T-cell (primary cell): ENCODE results near the gene AGBL1. TPM values are rescaled to one million over a fixed set of nuclear protein-coding genes. Genes with fewer than 3 reads are reported as not detected.

ENCODE experiments used
- ATAC-seq, 4 experiments: fragments of 200-7000 bp in 3 of 4; fragments of 150-1000 bp in 1 of 4; cut with Tn5 transposase; replicated peaks in 1 of 4; 1 replicate in 3 of 4; 2 replicates in 1 of 4; pipeline ENCODE4 v1.10.0; 2021; ENCODE audit warnings: moderate library complexity in 3 of 4, mild to moderate bottlenecking in 2 of 4, moderate number of reproducible peaks in 1 of 4
- CTCF ChIA-PET, 2 donors: fragments of 300-600 bp; sonication (Branson Sonifier 250); formaldehyde crosslinking; loops; one replicate each; lab custom pipeline; 2022; ENCODE audit warnings: antibody characterized with exemption in 2 of 2; lab: Charles Lee
- POLR2A ChIA-PET, 2 donors: fragments of 300-600 bp; sonication (Branson Sonifier 250); formaldehyde crosslinking; loops; one replicate each; lab custom pipeline; 2022; ENCODE audit warnings: antibody characterized with exemption in 2 of 2; lab: Charles Lee
- DNase-seq, 35 experiments: peaks; one replicate each; pipeline versions ENCODE4 v3.0.0 to v3.0.0-alpha.2; 2013 to 2023
- H3K27ac ChIP-seq: one replicate; pipeline ENCODE4 v1.5.1; 2013; ENCODE audit warnings: low read length
- H3K27me3 ChIP-seq, 2 experiments: replicated peaks in 1 of 2; 1 replicate in 1 of 2; 2 replicates in 1 of 2; pipeline versions ENCODE4 v1.6.1 to v1.7.0; 2013; ENCODE audit warnings: low read length in 1 of 2, mixed read lengths in 1 of 2; ENCODE audit not compliant: control insufficient read depth in 2 of 2, insufficient read depth in 2 of 2; ENCODE audit errors: extremely low read depth in 1 of 2
- H3K36me3 ChIP-seq, 2 donors: 1 replicate in 1 of 2; 2 replicates in 1 of 2; pipeline versions ENCODE4 v1.6.1 to v1.7.0; 2013; ENCODE audit warnings: low read length in 1 of 2; ENCODE audit not compliant: control insufficient read depth in 2 of 2, insufficient read depth in 1 of 2; ENCODE audit errors: extremely low read depth in 1 of 2
- H3K4me1 ChIP-seq, 2 experiments: 1 replicate in 1 of 2; 2 replicates in 1 of 2; pipeline versions ENCODE4 v1.6.1 to v1.7.0; 2013; ENCODE audit warnings: low read length in 2 of 2, mixed read lengths in 1 of 2; ENCODE audit not compliant: insufficient read depth in 2 of 2, control insufficient read depth in 1 of 2; ENCODE audit errors: extremely low read depth in 1 of 2
- H3K4me3 ChIP-seq, 2 donors: 1 replicate in 1 of 2; 2 replicates in 1 of 2; pipeline versions ENCODE4 v1.5.1 to v1.7.0; 2013; ENCODE audit warnings: mild to moderate bottlenecking in 2 of 2, low read length in 1 of 2, moderate library complexity in 1 of 2; ENCODE audit not compliant: control insufficient read depth in 1 of 2; ENCODE audit errors: extremely low read depth in 1 of 2
- H3K9me3 ChIP-seq: 2 replicates; pipeline ENCODE4 v1.7.0; 2013
- H3K27ac Mint-ChIP-seq, 2 donors: one replicate each; pipeline ENCODE4 v1.8.0; 2020 to 2021; ENCODE audit warnings: mild to moderate bottlenecking in 2 of 2, mixed read lengths in 2 of 2
- H3K27me3 Mint-ChIP-seq, 2 donors: one replicate each; pipeline ENCODE4 v1.8.0; 2021 to 2022; ENCODE audit warnings: mixed read lengths in 2 of 2
- H3K36me3 Mint-ChIP-seq: one replicate; pipeline ENCODE4 v1.8.0; 2021; ENCODE audit warnings: mixed read lengths
- H3K4me1 Mint-ChIP-seq, 3 donors: one replicate each; pipeline ENCODE4 v1.8.0; 2020 to 2022; ENCODE audit warnings: mixed read lengths in 3 of 3, mild to moderate bottlenecking in 1 of 3
- H3K4me3 Mint-ChIP-seq, 3 donors: one replicate each; pipeline ENCODE4 v1.8.0; 2020 to 2022; ENCODE audit warnings: mild to moderate bottlenecking in 3 of 3, mixed read lengths in 3 of 3, moderate library complexity in 3 of 3
- H3K9me3 Mint-ChIP-seq, 3 donors: one replicate each; pipeline ENCODE4 v1.8.0; 2020 to 2022; ENCODE audit warnings: mixed read lengths in 3 of 3
- WGBS: methylation state at CpG from one replicate; pipeline ENCODE4 v1.1.5; 2013; ENCODE audit warnings: missing lambda C conversion rate; ENCODE audit not compliant: insufficient coverage; 5-methylcytosine and 5-hydroxymethylcytosine counted together
- total RNA-seq, 35 experiments: library from RNA in 6 of 35; stranded (reverse) in 6 of 35; fragments of 120-200 nt in 1 of 35; gene quantifications; one replicate each; pipeline versions ENCODE4 v1.2.1 to v1.2.4 and lab custom pipeline; 2013 to 2026

Gene AGBL1
- total RNA-seq, 5 donors from 2014 or later (not counting 1 experiment from before 2014, with no cell fraction given), result not detected

- H3K27me3 ChIP-seq, result no peaks in the 10 kb centered on the region
- no peaks in the 10 kb centered on the region for H3K4me1 ChIP-seq
- H3K9me3 ChIP-seq, result no peaks in the 10 kb centered on the region
- 36% methylated on average over 4 of the region's 4 CpGs for WGBS
- no peak overlapping the region for H3K4me3 ChIP-seq
- H3K27ac ChIP-seq, result no peak overlapping the region
- H3K36me3 ChIP-seq, result no peaks in the 10 kb centered on the region
- Mint-ChIP-seq H3K4me1 (no peaks in the 10 kb centered on the region), H3K27me3 (peaks cover 2 to 6% of the 10 kb centered on the region in 2 donors), H3K27ac (no peak overlapping the region), H3K36me3 (no peaks in the 10 kb centered on the region), H3K9me3 (no peaks in the 10 kb centered on the region), H3K4me3 (no peak overlapping the region)
- DNase-seq, result no peak
- POLR2A ChIA-PET, result no interaction called here
- ATAC-seq, result no peak
- CTCF ChIA-PET, result no interaction called here
These were observed 967.7 kb downstream of the AGBL1 start for GRCh38 chr15:87047203-87047965.
